Measurements from ENCODE around the gene ANKRD55.

DNA sequence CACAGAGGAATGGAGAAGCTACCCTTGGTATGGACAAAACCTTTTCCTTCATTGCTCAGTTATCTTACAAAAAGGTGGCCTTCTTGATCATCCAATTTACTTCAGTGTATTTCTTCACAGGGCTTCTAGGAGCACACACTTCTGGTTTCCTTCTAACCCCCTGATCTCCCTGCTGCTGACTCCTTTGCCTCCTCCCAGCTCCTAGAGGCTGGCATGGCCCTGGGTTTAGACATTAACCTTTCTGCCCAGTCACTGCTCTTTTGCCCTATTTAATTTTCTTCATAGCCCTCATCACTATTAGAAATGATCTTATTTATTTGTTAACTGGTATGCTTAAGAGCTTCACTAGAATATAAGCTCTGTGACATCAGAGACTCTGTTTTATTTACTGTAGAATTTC is 63.2 kb downstream of the ANKRD55 start:
- TF ChIP-seq YY1 (IDR thresholded peaks at IDR 0.05; ENCODE audit: low read depth) (no peak), NRF1 (IDR thresholded peaks at IDR 0.05; ENCODE audit: low read depth, low read length) (no peak), NFIC (IDR thresholded peaks at IDR 0.05; ENCODE audit: borderline replicate concordance) (no peak), SIN3A (IDR thresholded peaks at IDR 0.05; ENCODE audit: borderline replicate concordance, low read depth, low read length) (no peak), EP300 (IDR thresholded peaks at IDR 0.05; ENCODE audit: borderline replicate concordance in 1 of 2, low read depth in 1 of 2, low read length in 1 of 2) (no peak), TCF12 (IDR thresholded peaks at IDR 0.05) (no peak), RAD21 (IDR thresholded peaks at IDR 0.05; ENCODE audit: low read length) (no peak)
- TF ChIP-seq, protein P1, sequence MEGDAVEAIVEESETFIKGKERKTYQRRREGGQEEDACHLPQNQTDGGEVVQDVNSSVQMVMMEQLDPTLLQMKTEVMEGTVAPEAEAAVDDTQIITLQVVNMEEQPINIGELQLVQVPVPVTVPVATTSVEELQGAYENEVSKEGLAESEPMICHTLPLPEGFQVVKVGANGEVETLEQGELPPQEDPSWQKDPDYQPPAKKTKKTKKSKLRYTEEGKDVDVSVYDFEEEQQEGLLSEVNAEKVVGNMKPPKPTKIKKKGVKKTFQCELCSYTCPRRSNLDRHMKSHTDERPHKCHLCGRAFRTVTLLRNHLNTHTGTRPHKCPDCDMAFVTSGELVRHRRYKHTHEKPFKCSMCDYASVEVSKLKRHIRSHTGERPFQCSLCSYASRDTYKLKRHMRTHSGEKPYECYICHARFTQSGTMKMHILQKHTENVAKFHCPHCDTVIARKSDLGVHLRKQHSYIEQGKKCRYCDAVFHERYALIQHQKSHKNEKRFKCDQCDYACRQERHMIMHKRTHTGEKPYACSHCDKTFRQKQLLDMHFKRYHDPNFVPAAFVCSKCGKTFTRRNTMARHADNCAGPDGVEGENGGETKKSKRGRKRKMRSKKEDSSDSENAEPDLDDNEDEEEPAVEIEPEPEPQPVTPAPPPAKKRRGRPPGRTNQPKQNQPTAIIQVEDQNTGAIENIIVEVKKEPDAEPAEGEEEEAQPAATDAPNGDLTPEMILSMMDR (IDR thresholded peaks at IDR 0.05): no peak
- TF ChIP-seq, protein P2, sequence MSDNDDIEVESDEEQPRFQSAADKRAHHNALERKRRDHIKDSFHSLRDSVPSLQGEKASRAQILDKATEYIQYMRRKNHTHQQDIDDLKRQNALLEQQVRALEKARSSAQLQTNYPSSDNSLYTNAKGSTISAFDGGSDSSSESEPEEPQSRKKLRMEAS (IDR thresholded peaks at IDR 0.05; ENCODE audit: low read depth): no peak
- TF ChIP-seq, protein P3, sequence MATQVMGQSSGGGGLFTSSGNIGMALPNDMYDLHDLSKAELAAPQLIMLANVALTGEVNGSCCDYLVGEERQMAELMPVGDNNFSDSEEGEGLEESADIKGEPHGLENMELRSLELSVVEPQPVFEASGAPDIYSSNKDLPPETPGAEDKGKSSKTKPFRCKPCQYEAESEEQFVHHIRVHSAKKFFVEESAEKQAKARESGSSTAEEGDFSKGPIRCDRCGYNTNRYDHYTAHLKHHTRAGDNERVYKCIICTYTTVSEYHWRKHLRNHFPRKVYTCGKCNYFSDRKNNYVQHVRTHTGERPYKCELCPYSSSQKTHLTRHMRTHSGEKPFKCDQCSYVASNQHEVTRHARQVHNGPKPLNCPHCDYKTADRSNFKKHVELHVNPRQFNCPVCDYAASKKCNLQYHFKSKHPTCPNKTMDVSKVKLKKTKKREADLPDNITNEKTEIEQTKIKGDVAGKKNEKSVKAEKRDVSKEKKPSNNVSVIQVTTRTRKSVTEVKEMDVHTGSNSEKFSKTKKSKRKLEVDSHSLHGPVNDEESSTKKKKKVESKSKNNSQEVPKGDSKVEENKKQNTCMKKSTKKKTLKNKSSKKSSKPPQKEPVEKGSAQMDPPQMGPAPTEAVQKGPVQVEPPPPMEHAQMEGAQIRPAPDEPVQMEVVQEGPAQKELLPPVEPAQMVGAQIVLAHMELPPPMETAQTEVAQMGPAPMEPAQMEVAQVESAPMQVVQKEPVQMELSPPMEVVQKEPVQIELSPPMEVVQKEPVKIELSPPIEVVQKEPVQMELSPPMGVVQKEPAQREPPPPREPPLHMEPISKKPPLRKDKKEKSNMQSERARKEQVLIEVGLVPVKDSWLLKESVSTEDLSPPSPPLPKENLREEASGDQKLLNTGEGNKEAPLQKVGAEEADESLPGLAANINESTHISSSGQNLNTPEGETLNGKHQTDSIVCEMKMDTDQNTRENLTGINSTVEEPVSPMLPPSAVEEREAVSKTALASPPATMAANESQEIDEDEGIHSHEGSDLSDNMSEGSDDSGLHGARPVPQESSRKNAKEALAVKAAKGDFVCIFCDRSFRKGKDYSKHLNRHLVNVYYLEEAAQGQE (IDR thresholded peaks at IDR 0.05; ENCODE audit: low read depth, low read length): no peak
- TF ChIP-seq, protein P4, sequence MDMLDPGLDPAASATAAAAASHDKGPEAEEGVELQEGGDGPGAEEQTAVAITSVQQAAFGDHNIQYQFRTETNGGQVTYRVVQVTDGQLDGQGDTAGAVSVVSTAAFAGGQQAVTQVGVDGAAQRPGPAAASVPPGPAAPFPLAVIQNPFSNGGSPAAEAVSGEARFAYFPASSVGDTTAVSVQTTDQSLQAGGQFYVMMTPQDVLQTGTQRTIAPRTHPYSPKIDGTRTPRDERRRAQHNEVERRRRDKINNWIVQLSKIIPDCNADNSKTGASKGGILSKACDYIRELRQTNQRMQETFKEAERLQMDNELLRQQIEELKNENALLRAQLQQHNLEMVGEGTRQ (IDR thresholded peaks at IDR 0.05; ENCODE audit: borderline replicate concordance, low read depth, low read length): no peak
